ENCODE data around the gene STOX1.
A peak's percentile ranks its signal among the peaks of the same experiment; 100 is the strongest.

The STOX1 gene

GRCh38 chr10:68826764-68827591, at the start of gene STOX1:
TSS of gene STOX1 (plus strand) at chr10:68827531. CDS start at chr10:68827624, 93 bp downstream.
- H2AFZ ChIP-seq (ENCODE audit: low read length): peak within 1 kb of the TSS; percentile 98
- H3K4me2 ChIP-seq (ENCODE audit: low read length): peak within 1 kb of the TSS; percentile 93
- H3K79me2 ChIP-seq (ENCODE audit: insufficient read depth, low read length): no peaks in the 10 kb centered on the region
- no peaks in the 10 kb centered on the region for H4K20me1 ChIP-seq (ENCODE audit: insufficient read depth, low read length)
- no peak within 1 kb of the TSS for H3K27ac ChIP-seq (ENCODE audit: low read depth, low read length, poor library complexity, severe bottlenecking)
- no peaks in the 10 kb centered on the region for H3F3A ChIP-seq (ENCODE audit: insufficient read depth, low read length)
- no peaks in the 10 kb centered on the region for H3K9me2 ChIP-seq (ENCODE audit: low read depth, low read length)
- H3K4me3 ChIP-seq (ENCODE audit: low read depth, low read length, poor library complexity, severe bottlenecking): peak within 1 kb of the TSS; percentile 70
- no peaks in the 10 kb centered on the region; the same call in 1 of the 2 replicates for H3K36me3 ChIP-seq (ENCODE audit: insufficient read depth, low read length)
- TF ChIP-seq EZH2 (IDR thresholded peaks at IDR 0.05; ENCODE audit: borderline replicate concordance, low read length) (no peak), CTCF (IDR thresholded peaks at IDR 0.05; ENCODE audit: low read length) (no peak)
- H3K9me3 ChIP-seq (ENCODE audit: low read length): no peaks in the 10 kb centered on the region
- peaks cover 8% of the 10 kb centered on the region; the same call in 1 of the 2 replicates for H3K27me3 ChIP-seq (ENCODE audit: insufficient read depth, low read length)
- H3K9ac ChIP-seq (ENCODE audit: low read length): peak within 1 kb of the TSS; percentile 82
- H3K4me1 ChIP-seq (ENCODE audit: insufficient read depth, low read length, severe bottlenecking): peaks cover 12% of the 10 kb centered on the region

GRCh38 chr10:68781613-68782574, 45.4 kb upstream of the STOX1 start:
- no peaks in the 10 kb centered on the region for H3K9me3 ChIP-seq (ENCODE audit: low read length)
- TF ChIP-seq CTCF (IDR thresholded peaks at IDR 0.05; ENCODE audit: low read length) (no peak), EZH2 (IDR thresholded peaks at IDR 0.05; ENCODE audit: borderline replicate concordance, low read length) (no peak)

GRCh38 chr10:68784476-68784875, 42.9 kb upstream of the STOX1 start:
- Histone ChIP-seq H3K4me3 (ENCODE audit: low read depth, low read length, poor library complexity, severe bottlenecking) (no peak overlapping the region), H3F3A (ENCODE audit: insufficient read depth, low read length) (no peaks in the 10 kb centered on the region), H3K4me1 (ENCODE audit: insufficient read depth, low read length, severe bottlenecking) (peaks cover 7% of the 10 kb centered on the region), H3K36me3 (ENCODE audit: insufficient read depth, low read length) (peaks cover 73% of the 10 kb centered on the region), H3K79me2 (ENCODE audit: insufficient read depth, low read length) (no peaks in the 10 kb centered on the region), H3K4me2 (ENCODE audit: low read length) (no peak overlapping the region), H4K20me1 (ENCODE audit: insufficient read depth, low read length) (no peaks in the 10 kb centered on the region), H3K9me2 (ENCODE audit: low read depth, low read length) (no peaks in the 10 kb centered on the region), H3K27me3 (ENCODE audit: insufficient read depth, low read length) (no peaks in the 10 kb centered on the region), H2AFZ (ENCODE audit: low read length) (no peak overlapping the region), H3K27ac (ENCODE audit: low read depth, low read length, poor library complexity, severe bottlenecking) (no peak overlapping the region), H3K9ac (ENCODE audit: low read length) (no peak overlapping the region), H3K9me3 (ENCODE audit: low read length) (no peaks in the 10 kb centered on the region)
- TF ChIP-seq EZH2 (IDR thresholded peaks at IDR 0.05; ENCODE audit: borderline replicate concordance, low read length) (no peak), CTCF (IDR thresholded peaks at IDR 0.05; ENCODE audit: low read length) (no peak)

More at GRCh38 chr10:68781613-68782574, 45.4 kb upstream of the STOX1 start:
- peak overlapping the region; percentile 50 for H3K27ac ChIP-seq (ENCODE audit: low read depth, low read length, poor library complexity, severe bottlenecking)
- no peaks in the 10 kb centered on the region for H3F3A ChIP-seq (ENCODE audit: insufficient read depth, low read length)
- H4K20me1 ChIP-seq (ENCODE audit: insufficient read depth, low read length): no peaks in the 10 kb centered on the region
- H3K27me3 ChIP-seq (ENCODE audit: insufficient read depth, low read length): no peaks in the 10 kb centered on the region
- H3K79me2 ChIP-seq (ENCODE audit: insufficient read depth, low read length): no peaks in the 10 kb centered on the region
- H3K4me3 ChIP-seq (ENCODE audit: low read depth, low read length, poor library complexity, severe bottlenecking): no peak overlapping the region
- H2AFZ ChIP-seq (ENCODE audit: low read length): no peak overlapping the region
- H3K9me2 ChIP-seq (ENCODE audit: low read depth, low read length): no peaks in the 10 kb centered on the region
- H3K4me2 ChIP-seq (ENCODE audit: low read length): no peak overlapping the region
- H3K4me1 ChIP-seq (ENCODE audit: insufficient read depth, low read length, severe bottlenecking): peaks cover 7% of the 10 kb centered on the region
- H3K36me3 ChIP-seq (ENCODE audit: insufficient read depth, low read length): peaks cover 73% of the 10 kb centered on the region
- H3K9ac ChIP-seq (ENCODE audit: low read length): no peak overlapping the region
